Activated naive CD4-positive, alpha-beta T cell treated with anti-CD3 and anti-CD28 coated beads, Interleukin-2, amount 50 U/mL, for 72 hours (primary cell): ENCODE data around the gene ARHGEF1. TPM values are rescaled to one million over a fixed set of nuclear protein-coding genes. Genes with fewer than 3 reads are reported as not detected.

Experiments used
- ATAC-seq, 2 donors: fragments of 150-1000 bp; cut with Tn5 transposase; 2 replicates each; pipeline ENCODE4 v1.10.0; 2021; ENCODE audit warnings: mild to moderate bottlenecking in 2 of 2, moderate library complexity in 2 of 2
- DNase-seq, 2 donors: peaks; one replicate each; pipeline ENCODE4 v3.0.0; 2021 to 2022; ENCODE audit warnings: low spot score in 2 of 2
- H3K27ac Mint-ChIP-seq, 2 donors: one replicate each; pipeline ENCODE4 v1.8.0; 2022; ENCODE audit warnings: mild to moderate bottlenecking in 2 of 2, mixed read lengths in 2 of 2
- H3K36me3 Mint-ChIP-seq, 2 donors: one replicate each; pipeline ENCODE4 v1.8.0; 2022; ENCODE audit warnings: mixed read lengths in 2 of 2
- H3K9me3 Mint-ChIP-seq, 2 donors: one replicate each; pipeline ENCODE4 v1.8.0; 2022; ENCODE audit warnings: mixed read lengths in 2 of 2
- total RNA-seq, 2 donors: library from RNA; stranded (reverse); gene quantifications; one replicate each; pipeline ENCODE4 v1.2.3, GENCODE V29; 2022

The ARHGEF1 gene
- total RNA-seq, 2 donors from 2014 or later = 361 to 383 TPM

DNA sequence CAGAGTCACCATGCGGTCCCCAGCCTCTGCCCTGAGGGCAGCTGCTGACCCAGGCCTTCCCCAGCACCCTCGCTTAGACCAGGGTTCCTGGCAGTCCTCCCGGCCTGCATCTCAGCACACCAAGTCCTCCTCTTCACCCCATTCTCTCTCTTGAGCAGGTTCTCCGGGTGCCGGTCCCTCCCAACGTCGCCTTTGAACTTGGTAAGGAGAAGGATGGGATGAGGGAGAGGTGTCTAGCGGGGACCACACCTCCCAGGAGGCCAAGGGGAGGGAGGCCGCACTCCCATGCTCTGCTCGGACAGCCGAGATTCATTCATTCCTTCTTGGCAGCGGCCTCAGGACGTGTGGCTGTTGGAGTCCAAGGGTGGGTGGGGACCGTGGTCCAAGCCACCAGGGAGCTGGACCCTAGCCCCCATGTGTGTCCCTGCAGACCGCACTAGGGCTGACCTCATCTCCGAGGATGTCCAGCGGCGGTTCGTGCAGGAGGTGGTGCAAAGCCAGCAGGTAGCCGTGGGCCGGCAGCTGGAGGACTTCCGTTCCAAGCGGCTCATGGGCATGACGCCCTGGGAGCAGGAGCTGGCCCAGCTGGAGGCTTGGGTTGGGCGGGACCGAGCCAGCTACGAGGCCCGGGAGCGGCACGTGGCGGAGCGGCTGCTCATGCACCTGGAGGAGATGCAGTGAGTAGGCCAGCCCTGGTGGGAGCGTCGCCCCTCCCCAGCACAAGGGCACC is 9.4 kb downstream of the ARHGEF1 start:
- Mint-ChIP-seq H3K36me3 (peaks cover 6 to 31% of the 10 kb centered on the region in 2 donors), H3K27ac (peak overlapping the region; percentile 73 to 83), H3K9me3 (no peaks in the 10 kb centered on the region)
- ATAC-seq = no peak
- no peak for DNase-seq

DNA sequence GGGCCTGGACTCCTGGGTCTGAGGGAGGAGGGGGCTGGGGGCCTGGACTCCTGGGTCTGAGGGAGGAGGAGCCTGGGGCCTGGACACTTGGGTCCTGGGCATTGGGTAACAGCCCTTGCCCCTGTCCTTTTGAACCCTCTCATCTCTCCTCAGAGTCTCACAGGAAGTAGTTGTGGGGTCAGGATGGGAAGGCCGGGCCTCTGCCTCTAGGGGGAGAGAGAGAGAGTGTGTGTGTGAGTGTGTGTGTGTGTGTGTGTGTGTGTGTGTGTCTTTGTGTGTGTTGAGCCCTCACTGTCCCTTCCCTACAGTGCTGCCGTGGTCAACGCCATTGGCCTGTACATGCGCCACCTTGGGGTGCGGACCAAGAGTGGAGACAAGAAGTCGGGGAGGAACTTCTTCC is 10.9 kb downstream of the ARHGEF1 start:
- DNase-seq (no peak), ATAC-seq (peak in 1 of 2 donors; percentile 65)
- peak overlapping the region; percentile 50 to 88 for H3K27ac Mint-ChIP-seq
- H3K9me3 Mint-ChIP-seq = no peaks in the 10 kb centered on the region
- peaks cover 11 to 32% of the 10 kb centered on the region in 2 donors for H3K36me3 Mint-ChIP-seq

DNA sequence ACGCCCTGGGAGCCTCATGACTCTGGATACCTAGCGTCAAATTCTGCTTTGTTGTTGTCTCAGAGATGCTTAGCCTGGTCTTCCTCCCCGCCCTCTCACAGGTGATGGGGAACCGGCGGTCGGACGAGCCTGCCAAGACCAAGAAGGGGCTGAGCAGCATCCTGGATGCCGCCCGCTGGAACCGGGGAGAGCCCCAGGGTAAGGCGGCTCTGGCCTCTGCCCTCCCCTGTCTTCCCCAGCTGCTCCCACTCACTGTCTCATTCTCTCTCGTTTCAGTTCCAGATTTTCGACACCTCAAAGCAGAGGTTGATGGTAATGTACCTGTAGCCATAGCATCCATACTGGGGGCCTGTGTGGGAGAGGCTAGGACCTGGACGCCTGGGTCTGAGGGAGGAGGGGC is 11.4 kb downstream of the ARHGEF1 start:
- no peak for DNase-seq
- Mint-ChIP-seq H3K9me3 (no peaks in the 10 kb centered on the region), H3K36me3 (peaks cover 16 to 32% of the 10 kb centered on the region in 2 donors), H3K27ac (peak overlapping the region in 1 of 2 donors; percentile 50)
- ATAC-seq = peak in 1 of 2 donors; percentile 3

DNA sequence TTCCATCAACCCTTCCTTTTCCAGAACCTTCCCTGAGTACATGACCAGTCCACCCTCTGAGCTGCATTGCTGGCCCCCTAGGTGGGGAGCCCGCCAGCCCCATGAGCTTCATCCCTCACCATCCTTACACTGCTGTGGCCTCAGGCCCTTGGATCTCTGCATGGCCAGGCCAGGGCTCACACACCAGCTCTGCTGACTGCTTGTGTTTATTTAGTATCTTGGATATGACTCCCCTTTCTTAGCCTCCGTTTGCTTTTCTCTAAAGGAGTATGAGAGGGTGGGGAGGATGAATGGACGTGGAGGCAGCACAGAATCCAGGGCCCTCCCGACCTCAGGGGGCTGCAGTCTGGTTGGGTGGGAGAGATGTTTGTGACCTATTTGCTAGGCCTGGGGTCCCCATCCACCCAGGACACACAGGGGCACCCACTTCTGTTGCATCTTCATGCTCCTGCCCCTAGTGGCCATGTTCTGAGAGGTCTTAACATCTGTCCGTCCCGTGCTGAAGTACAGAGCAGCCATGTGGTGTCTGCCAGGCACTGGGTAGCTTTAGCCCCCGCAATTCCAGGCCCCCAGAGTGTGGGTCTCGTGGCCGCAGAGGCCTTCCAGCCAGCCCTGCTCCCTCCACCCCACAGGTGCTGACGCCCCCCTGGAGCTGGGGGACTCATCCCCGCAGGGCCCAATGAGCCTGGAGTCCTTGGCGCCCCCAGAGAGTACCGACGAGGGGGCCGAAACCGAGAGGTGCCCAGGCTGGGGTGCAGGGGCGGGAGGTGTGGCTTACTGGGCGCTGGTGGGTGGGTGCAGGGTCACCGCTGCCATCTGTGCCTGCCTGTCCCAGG is 13.0 kb downstream of the ARHGEF1 start:
- H3K27ac Mint-ChIP-seq = peak overlapping the region; percentile 39 to 51
- ATAC-seq (peak; percentile 26 to 55), DNase-seq (no peak)
- peaks cover 11 to 24% of the 10 kb centered on the region in 2 donors for H3K36me3 Mint-ChIP-seq
- no peaks in the 10 kb centered on the region for H3K9me3 Mint-ChIP-seq

DNA sequence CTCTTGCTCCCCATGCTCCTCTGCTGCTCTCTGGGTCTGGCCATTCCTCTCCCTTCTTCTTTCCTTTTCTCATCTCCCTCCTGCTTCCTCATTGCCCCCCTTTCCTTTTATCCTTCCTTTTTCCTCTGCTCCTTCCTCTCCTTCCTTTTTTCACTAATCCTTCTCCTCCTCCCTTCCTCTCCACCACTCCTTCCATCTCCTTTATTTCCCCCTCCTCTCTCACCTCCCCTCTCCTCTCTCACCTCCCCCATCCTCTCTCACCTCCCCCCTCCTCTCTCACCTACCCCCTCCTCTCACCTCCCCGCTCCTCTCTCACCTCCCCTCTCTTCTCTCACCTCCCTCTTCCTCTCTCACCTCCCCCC is 13.6 kb downstream of the ARHGEF1 start:
- DNase-seq (no peak), ATAC-seq (no peak)
- H3K9me3 Mint-ChIP-seq = no peaks in the 10 kb centered on the region
- H3K27ac Mint-ChIP-seq = peak overlapping the region; percentile 39 to 48
- H3K36me3 Mint-ChIP-seq = peaks cover 11 to 24% of the 10 kb centered on the region in 2 donors

DNA sequence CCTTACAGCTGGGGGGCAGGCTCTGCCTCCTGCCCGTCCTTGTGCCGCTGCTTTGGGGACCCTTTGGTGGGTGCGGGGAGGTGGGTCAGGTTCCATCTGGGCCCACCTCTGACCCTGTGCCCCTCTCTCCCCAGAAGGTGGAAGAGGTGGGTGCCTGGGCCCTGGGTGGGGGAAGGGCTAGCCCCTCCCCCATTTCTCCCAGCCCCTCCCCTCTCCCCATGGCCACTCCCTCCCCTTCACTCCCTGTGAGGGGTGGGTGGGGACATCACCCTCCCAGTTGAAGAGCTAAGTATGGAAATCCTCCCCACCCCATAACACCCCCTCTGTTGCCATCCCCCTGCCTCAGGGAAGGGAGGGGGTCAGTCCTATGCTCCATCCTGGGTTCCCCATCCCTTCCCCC is 14.2 kb downstream of the ARHGEF1 start:
- ATAC-seq (no peak), DNase-seq (no peak)
- peaks cover 11 to 30% of the 10 kb centered on the region in 2 donors for H3K36me3 Mint-ChIP-seq
- H3K27ac Mint-ChIP-seq = peak overlapping the region in 1 of 2 donors; percentile 59
- H3K9me3 Mint-ChIP-seq = no peaks in the 10 kb centered on the region

DNA sequence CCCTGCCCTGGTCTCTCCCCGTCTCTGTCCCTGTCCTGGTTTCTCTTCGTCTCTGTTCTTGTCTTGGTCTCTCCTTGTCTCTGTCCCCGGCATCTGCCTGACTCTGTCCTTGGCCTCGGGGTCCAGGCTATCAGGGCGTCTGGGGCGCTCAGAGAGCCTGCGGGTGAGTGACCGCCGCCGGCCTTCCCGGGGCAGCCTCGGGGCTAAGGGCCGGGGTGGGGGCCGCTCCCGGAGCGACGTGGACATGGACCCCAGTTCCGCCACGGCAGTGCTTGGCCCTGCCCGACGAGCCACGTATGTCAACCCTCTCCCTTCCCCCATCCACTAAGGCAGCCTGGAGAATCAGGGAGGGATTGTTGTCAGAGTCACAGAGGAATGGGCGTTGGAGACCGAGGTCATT is 14.8 kb downstream of the ARHGEF1 start:
- DNase-seq (no peak), ATAC-seq (no peak)
- Mint-ChIP-seq H3K27ac (peak overlapping the region; percentile 36 to 59), H3K9me3 (no peaks in the 10 kb centered on the region), H3K36me3 (peaks cover 11 to 30% of the 10 kb centered on the region in 2 donors)

DNA sequence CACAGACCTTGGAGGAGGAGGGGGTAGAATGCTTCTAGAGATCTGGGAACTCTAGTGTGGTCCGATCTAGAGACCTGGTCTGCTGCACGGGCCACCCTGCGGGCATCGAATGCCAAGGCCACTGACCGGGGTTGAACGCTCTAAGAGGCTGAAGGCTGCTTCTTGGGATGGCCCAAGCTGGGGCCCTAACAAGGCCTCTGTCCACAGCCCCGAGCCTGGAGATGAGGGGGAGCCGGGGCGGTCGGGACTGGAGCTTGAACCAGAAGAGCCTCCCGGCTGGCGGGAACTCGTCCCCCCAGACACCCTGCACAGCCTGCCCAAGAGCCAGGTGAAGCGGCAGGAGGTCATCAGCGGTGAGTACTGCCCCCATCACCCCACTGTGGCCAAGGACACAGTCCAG is 15.3 kb downstream of the ARHGEF1 start:
- H3K27ac Mint-ChIP-seq = peak overlapping the region; percentile 36 to 59
- peaks cover 11 to 30% of the 10 kb centered on the region in 2 donors for H3K36me3 Mint-ChIP-seq
- ATAC-seq (no peak), DNase-seq (no peak)
- H3K9me3 Mint-ChIP-seq = no peaks in the 10 kb centered on the region

DNA sequence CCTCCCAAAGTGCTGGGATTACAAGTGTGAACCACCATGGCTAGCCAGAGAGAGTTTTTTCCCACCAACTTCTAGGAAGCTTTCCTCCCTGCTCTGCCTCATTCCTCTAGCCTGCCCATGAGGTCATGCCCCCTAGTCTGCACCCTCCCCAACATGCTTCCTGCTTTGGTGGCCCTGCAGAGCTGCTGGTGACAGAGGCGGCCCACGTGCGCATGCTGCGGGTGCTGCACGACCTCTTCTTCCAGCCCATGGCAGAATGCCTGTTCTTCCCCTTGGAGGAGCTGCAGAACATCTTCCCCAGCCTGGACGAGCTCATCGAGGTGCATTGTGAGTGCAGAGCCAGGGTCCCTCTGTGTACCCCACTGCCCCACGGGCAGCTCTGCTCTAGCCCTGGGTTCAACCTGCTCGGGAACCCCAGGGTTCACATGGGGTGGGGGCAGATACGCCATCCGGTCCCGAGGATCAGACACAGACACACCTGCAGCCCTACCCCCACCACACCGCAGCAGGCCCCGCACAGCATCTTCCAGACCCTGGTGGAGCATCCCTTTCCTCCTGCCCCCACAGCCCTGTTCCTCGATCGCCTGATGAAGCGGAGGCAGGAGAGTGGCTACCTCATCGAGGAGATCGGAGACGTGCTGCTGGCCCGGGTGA is 18.9 kb downstream of the ARHGEF1 start:
- ATAC-seq = no peak
- Mint-ChIP-seq H3K36me3 (peaks cover 15 to 43% of the 10 kb centered on the region in 2 donors), H3K27ac (peak overlapping the region in 1 of 2 donors; percentile 60), H3K9me3 (no peaks in the 10 kb centered on the region)
- DNase-seq = no peak

DNA sequence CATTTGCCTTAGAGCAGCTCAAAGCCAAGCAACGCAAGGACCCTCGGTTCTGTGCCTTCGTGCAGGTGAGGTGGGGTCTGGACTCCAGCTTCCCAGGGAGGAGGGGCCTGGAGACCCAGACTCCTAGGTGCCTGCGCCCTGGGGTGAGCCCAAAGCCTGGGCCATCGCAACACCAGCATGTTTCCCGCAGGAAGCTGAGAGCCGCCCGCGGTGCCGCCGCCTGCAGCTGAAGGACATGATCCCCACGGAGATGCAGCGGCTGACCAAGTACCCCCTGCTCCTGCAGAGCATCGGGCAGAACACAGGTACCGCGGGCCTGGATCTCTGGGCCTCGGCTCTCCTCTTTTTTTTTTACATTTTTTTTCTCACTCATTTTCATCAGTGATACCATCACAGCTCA is 19.6 kb downstream of the ARHGEF1 start:
- Mint-ChIP-seq H3K27ac (peak overlapping the region in 1 of 2 donors; percentile 62), H3K9me3 (no peaks in the 10 kb centered on the region), H3K36me3 (peaks cover 15 to 43% of the 10 kb centered on the region in 2 donors)
- DNase-seq = no peak
- no peak for ATAC-seq

DNA sequence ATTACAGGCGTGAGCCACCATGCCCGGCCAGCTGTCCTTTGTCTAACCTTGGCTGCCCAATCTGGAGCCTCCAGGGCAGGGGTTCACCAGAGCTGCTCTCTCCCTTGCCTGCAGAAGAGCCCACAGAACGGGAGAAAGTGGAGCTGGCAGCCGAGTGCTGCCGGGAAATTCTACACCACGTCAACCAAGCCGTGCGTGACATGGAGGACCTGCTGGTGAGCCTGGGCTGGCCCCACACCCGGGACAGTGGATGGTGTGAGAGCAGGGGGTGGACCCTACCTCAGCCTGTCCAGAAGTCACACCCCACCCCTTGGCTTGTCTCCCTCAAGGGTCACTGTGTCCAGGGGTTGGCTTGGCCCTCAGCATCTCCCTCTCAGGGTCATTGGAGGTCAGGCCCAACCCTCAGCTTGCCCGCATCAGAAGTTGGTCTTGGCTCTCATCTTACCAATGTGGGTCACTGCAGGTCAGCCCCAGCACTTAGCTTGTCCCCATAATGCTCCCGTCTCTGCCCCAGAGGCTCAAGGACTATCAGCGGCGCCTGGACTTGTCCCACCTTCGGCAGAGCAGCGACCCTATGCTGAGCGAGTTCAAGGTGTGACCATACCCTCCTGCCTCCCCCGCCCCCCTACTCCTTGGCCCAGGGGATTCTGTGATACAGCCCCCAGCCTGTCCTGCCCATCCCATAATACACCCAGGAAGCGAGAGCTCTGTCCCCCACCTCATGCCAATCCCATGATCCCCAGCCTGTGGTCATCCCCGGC is 20.4 kb downstream of the ARHGEF1 start:
- Mint-ChIP-seq H3K9me3 (no peaks in the 10 kb centered on the region), H3K27ac (peak overlapping the region in 1 of 2 donors; percentile 62), H3K36me3 (peaks cover 15 to 37% of the 10 kb centered on the region in 2 donors)
- DNase-seq (no peak), ATAC-seq (no peak)

DNA sequence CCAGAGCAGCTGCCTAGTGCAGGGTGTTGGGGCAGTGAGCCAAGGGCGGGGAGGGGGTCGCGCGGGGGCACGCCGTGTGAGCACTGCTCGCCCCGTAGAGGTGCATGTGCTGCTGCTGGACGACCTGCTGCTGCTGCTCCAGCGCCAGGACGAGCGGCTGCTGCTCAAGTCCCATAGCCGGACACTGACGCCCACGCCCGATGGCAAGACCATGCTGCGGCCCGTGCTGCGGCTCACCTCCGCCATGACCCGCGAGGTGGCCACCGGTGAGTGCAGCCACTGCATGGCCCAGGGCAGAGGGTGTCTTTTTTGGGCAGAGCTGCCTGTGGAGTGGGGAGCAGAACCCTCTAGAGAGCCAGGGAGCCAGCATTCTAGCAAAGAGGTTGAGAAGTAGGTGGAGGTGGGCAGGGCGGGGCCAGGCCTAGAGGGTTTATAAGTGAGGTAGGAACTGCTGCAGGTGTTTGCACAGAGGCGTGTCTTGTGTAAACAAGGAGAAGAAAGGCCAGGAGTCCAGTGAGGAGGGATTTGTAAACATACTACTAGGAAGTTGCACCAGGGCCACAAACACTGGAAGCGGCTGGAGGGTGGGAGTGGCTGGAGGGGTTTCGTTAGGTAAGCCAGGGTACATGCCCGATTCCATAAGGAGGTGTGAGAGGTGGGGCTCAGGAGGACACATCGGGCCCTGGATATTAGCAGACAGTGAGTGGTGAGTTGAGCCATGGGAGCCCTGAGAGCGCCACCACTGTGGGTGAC is 21.3 kb downstream of the ARHGEF1 start:
- ATAC-seq = no peak
- Mint-ChIP-seq H3K36me3 (peaks cover 6 to 28% of the 10 kb centered on the region in 2 donors), H3K27ac (peak overlapping the region; percentile 57 to 61), H3K9me3 (no peaks in the 10 kb centered on the region)
- DNase-seq = no peak

DNA sequence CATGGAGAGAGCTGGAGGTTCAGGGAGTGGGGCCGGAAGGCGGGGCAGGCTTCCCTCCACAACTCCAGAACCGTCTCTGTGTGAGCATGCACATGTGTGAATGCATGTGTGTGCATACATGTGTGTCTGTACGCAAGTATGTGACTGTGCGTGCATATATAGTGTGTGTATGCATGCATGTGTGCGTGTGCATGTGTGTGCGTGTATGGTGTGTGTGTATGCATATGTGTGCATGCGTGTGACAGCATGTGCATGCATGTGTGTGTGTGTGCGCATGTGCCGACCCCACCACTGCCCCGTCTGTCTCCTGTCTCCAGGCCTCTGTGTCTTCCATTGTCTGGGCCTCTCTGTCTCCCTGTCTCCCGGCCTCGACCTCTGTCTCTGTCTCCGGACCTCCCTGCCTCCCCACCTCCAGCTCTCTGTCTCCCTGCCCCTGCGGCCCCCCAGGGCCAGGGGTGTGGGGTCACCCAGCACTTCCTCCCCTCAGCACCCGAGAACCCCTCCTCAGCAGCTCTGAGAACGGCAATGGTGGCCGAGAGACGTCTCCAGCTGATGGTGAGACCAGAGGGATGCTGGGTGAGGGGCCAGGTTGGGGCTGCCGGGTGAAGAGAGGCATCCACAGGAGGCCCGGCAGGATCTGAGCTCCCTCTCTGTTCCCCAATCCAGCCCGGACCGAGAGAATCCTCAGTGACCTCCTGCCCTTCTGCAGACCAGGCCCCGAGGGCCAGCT is 22.5 kb downstream of the ARHGEF1 start:
- no peak for DNase-seq
- peak overlapping the region in 1 of 2 donors; percentile 82 for H3K27ac Mint-ChIP-seq

DNA sequence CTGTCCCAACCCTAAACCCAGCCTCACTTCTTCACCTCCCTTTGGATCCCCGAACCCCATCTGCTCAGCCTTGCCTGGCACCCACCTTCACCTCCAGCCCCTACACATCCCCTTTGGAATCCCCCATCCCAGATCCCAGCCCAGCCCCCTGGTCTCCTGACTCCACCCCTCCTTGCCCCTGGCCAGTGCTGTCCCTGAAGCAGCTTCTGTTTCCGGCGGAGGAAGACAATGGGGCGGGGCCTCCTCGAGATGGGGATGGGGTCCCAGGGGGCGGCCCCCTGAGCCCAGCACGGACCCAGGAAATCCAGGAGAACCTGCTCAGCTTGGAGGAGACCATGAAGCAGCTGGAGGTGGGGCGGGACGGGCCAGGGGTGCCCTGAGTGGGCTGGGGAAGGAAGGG is 23.3 kb downstream of the ARHGEF1 start:
- ATAC-seq = no peak
- Mint-ChIP-seq H3K27ac (peak overlapping the region; percentile 62 to 82), H3K9me3 (no peaks in the 10 kb centered on the region), H3K36me3 (peaks cover 4 to 26% of the 10 kb centered on the region in 2 donors)
- no peak for DNase-seq

More for the DNA sequence above, 22.5 kb downstream of the ARHGEF1 start:
- peaks cover 4 to 26% of the 10 kb centered on the region in 2 donors for H3K36me3 Mint-ChIP-seq
- ATAC-seq = no peak
- H3K9me3 Mint-ChIP-seq = no peaks in the 10 kb centered on the region
